ENCODE measurements around the gene GORASP1.

GRCh38 chr3:39052583-39052982 is 54.8 kb downstream of the GORASP1 start:
- TF ChIP-seq POLR2A (IDR thresholded peaks at IDR 0.05) (no peak), CTCF (IDR thresholded peaks at IDR 0.05) (no peak)

Measured in uterus (tissue), 2 donors.